Measurements from ENCODE around the gene RPS6KA3.
"Not testable (repeated sequence)": the region's sequence is repeated elsewhere in the genome, so short reads cannot be mapped to it uniquely, and the experiment has no call there.

Gene RPS6KA3

DNA sequence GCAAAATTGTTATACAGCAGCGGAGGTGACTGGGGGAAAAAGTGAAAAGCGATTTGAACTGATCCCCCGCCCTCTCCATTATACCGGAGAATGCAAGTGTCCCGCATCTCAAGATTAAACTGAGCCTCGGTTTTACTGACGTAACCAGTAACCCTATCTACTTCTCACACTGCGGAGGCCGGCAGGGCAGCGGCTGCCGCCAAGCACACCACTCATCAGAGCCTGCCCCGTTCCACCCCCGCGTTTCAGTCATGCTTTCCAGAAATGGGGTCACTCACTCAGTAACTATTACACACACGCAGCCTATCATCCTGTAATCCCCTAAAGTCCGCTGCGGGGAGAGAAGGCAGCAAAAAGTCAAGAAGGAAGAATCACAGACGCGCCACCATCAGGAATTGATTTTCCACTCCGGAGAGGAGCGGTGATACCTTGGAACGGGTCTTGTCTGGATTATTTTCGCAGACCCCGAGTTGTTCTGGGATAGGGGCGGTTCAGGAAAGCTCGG lies 1.4 kb downstream of the RPS6KA3 start:
- DNase-seq (ENCODE audit: low spot score) = no peak

DNA sequence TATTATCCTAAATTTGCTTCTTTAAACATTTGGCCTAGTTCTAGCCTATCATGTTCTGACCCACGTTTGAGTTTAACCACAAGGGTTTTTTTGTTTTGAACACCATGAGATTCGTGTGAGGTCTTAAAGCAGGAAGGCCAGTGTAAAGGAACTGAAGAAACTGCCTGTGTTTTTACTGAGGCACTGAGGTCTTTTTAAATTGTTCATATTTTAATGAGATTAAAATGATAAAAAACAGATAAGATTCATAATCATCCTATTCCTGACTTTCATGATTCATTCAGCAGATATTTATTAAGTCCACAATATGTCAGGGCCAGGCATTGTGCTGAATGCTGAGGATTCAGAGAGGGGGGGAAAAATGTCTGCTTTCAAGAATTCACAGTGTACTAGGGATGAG lies 3.2 kb downstream of the RPS6KA3 start:
- DNase-seq (ENCODE audit: low spot score) = peak; percentile 16

- no peak for DNase-seq (ENCODE audit: low spot score)
Measured at GRCh38 chrX:20260885-20261284, 5.8 kb downstream of the RPS6KA3 start.

- DNase-seq (ENCODE audit: low spot score) = no peak
Measured at GRCh38 chrX:20254712-20255299, 11.9 kb downstream of the RPS6KA3 start.

DNA sequence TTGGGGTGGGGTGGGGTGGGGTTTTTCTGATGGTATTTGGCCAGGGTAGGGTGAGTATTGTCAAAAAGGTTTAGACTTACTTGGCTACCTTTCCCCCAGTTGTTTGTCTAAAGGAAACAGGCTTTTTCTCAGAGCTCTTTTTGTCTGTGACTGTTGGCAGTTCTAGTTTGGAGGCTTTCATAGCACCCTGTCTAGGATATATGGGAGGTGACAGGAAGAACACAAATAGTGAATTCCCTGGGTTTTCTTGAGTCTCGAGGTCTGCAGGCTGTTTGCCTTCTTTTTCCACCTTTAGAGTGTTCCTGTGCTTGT lies 13.5 kb downstream of the RPS6KA3 start:
- no peak for DNase-seq (ENCODE audit: low spot score)

- no peak for DNase-seq (ENCODE audit: low spot score)
Measured at GRCh38 chrX:20252381-20253231, 14.1 kb downstream of the RPS6KA3 start.

DNA sequence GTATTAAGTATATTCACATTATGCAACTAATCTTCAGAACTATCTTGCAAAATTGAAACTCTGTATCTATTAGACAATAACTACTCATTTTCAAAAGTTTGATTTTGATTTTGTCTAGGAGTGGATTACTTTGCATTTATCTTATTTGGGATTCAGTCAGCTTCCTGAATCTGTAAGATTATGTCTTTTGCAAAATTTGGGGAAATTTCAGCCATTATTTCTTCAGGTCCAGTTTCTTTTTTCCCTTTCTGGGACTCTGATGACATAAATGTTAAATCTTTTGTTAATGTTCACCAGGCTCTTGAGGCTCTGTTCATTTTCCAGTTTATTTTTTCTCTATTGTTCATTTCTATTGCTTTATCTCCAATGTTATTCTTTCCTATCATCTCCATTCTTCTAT lies 15.0 kb downstream of the RPS6KA3 start:
- DNase-seq (ENCODE audit: low spot score) = no peak

DNA sequence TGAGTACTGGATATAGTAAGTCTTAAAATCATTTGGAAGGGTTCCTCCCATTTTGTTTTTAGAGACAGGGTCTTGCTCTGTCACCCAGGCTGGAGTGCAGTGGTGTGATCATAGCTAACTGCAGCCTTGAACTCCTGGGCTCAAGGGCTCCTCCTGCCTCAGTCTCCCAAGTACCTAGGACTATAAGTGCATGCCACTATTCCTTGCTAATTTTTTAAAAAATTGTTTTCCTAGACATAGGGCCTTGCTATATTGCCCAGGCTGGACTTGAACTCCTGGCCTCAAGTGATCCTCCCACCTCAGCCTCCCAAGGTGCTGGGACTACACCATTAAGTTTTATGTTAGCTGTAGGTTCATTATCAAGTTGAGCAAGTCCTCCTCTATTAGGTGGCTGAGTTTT lies 16.6 kb downstream of the RPS6KA3 start:
- DNase-seq (ENCODE audit: low spot score) = not testable (repeated sequence)

DNA sequence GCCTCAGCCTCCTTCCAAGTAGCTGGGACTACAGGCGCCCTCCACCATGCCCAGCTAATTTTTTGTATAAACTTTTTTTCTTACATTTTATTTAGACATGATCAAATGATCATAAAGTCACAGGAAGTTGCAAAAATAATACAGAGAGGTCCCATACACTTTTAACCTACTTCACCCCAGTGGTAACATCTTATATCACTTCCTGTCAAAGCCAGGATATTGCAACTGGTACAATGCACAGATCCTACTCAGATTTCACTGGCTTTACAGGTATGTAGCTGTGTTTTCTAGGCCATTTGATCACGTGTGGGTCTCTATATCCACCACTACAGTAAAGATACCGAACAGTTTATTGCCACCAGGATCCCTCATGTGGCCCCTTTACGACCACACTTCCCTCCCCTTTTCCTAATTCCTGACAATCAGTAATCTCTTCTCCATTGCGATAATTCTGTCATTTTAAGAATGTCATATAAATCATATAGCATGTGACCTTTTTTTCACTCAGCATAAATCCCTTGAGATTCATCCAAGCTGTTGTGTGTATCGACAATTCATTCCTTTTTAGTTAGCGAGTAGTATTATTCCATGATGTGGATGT lies 18.0 kb downstream of the RPS6KA3 start:
- DNase-seq (ENCODE audit: low spot score) = no peak

DNA sequence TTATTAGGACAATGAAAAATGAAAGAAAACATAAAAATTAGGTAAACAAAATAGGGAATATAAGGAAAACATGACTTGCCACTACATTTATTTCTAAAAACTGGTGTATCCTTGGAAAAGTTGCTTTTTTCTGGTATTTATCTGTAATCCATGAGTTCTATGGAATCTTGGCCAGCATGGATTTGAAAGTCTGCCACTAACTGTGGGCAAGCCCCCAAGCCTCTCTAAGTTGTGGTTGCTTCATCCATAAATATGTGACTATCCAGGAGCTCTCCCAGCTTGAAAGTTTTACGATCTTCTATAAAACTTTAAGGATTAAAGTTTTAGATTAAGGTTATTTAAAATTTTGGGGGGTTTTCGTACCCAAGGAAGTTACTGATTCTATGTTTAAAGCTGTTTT lies 21.8 kb downstream of the RPS6KA3 start:
- DNase-seq (ENCODE audit: low spot score) = no peak

GRCh38 chrX:20240201-20240600 lies 26.5 kb downstream of the RPS6KA3 start:
- DNase-seq (ENCODE audit: low spot score) = no peak

- no peak for DNase-seq (ENCODE audit: low spot score)
Measured at GRCh38 chrX:20237864-20238263, 28.8 kb downstream of the RPS6KA3 start.

- DNase-seq (ENCODE audit: low spot score) = no peak
Measured at GRCh38 chrX:20235755-20236154, 31.0 kb downstream of the RPS6KA3 start.

GRCh38 chrX:20233336-20233735 lies 33.4 kb downstream of the RPS6KA3 start:
- no peak for DNase-seq (ENCODE audit: low spot score)

DNA sequence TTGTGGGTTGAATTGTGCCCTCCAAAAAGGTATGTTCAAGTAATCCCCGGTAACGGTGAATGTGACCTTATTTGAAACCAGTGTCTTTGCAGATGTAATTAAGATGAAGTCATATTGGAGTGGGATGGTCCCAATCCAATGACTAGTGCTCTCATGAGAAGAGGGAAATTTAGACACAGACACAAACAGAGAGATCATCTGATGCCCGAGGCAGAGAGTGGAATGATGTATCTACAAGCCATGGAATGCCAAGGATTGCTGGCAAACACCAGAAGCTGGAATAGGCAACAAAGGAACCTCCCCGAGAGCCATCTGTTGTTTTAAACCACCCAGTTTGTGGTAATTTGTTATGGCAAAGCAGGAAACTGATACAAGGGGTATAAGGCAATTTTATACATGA lies 35.1 kb downstream of the RPS6KA3 start:
- no peak for DNase-seq (ENCODE audit: low spot score)

DNA sequence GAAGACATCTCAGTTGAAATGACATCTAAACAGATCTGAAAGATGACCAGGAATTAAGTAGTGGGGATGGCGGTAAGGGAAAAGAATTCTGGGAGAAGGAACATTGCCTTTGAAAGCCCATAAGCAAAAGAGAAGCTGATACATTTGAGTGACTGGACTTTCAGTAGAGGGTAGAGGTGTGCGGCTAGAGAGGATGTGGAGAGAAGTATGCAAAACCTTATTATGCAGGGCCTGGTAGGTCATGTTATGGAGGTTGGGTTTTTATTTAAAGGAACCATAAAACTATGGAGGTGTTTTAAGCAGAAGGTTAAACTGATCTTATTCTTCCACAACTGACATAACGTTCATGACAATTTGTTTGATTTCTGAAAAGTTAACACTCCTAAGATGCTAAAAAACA lies 36.3 kb downstream of the RPS6KA3 start:
- DNase-seq (ENCODE audit: low spot score) = no peak

GRCh38 chrX:20229155-20229554 lies 37.6 kb downstream of the RPS6KA3 start:
- no peak for DNase-seq (ENCODE audit: low spot score)

DNA sequence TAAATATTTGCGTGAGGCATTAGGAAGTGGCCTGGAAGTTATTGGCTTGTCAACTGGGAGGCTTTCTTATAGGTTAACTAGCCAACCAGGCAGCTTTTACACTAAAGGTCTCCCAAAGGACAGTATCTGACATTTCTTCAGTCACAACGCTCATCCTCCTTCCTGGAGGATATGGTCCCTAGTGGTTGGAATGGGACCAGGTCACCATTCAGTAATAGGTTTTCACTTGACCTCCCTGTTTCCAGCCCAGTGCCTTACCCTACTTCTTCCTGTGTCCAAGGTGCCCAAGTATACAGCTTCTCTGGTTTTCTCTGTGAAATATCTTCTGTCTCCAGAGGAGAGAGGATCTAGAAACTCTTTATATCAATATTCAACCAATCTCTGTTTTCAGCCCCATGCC lies 38.5 kb downstream of the RPS6KA3 start:
- DNase-seq (ENCODE audit: low spot score) = no peak

DNA sequence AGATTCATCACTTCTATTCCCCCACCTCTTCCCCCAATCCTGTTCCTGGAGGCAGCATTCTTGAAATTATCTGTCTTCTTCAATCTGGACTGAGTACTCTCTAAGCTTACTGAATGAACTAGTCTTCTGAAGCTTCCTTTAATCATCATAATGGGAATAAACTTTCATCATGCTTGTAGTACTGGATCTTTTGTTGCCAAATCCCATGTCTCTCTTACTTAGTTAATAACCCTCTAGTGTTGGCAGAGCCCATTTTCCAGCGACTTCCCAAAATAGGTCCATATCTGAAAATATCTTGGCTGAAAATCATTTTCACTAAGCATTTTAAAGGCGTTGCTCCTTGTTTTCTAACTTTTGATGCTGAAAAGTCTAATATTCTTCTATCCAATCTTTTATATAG lies 39.6 kb downstream of the RPS6KA3 start:
- DNase-seq (ENCODE audit: low spot score) = no peak

- DNase-seq (ENCODE audit: low spot score) = no peak
Measured at GRCh38 chrX:20225488-20225833, 41.2 kb downstream of the RPS6KA3 start.

- no peak for DNase-seq (ENCODE audit: low spot score)
Measured at GRCh38 chrX:20224814-20225487, 41.8 kb downstream of the RPS6KA3 start.

DNA sequence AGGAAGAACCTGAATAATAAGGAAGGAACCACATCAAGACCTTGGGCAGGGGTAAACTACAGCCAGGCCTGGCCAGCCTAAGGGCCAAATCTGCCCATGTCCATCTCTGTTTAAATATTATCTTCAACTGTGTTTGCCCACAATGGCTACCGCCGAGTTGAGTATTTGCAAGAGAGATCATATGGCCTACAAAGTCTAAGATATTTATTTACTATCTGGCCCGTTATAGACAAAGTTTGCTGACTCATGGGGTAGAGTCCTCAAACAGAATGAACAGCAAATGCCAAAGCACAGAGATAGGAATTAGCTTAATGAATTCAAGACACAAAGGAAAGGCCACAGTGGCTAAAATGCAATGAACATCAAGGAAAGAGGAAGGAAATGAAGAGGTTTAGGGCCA lies 44.8 kb downstream of the RPS6KA3 start:
- DNase-seq (ENCODE audit: low spot score) = no peak
